Activated CD4-positive, alpha-beta T cell treated with anti-CD3 and anti-CD28 coated beads, Interleukin-2, amount 10 ng/mL, durations not matched to agents 24 days and 14 days (primary cell): ENCODE measurements around the gene TBC1D4. TPM values are rescaled to one million over a fixed set of nuclear protein-coding genes. Genes with fewer than 3 reads are reported as not detected.
A peak's percentile ranks its signal among the peaks of the same experiment; 100 is the strongest.

Experiments
- DNase-seq: peaks from one replicate; pipeline ENCODE4 v3.0.0; 2022
- H3K27ac Mint-ChIP-seq: one replicate; pipeline ENCODE4 v1.8.0; 2022; ENCODE audit warnings: mild to moderate bottlenecking, mixed read lengths
- H3K27me3 Mint-ChIP-seq: one replicate; pipeline ENCODE4 v1.8.0; 2022; ENCODE audit warnings: mixed read lengths
- H3K36me3 Mint-ChIP-seq: one replicate; pipeline ENCODE4 v1.8.0; 2022; ENCODE audit warnings: low read depth, mild to moderate bottlenecking, mixed read lengths
- H3K4me1 Mint-ChIP-seq: one replicate; pipeline ENCODE4 v1.8.0; 2021; ENCODE audit warnings: mixed read lengths
- H3K4me3 Mint-ChIP-seq: one replicate; pipeline ENCODE4 v1.8.0; 2022; ENCODE audit warnings: mild to moderate bottlenecking, moderate library complexity, mixed read lengths
- H3K9me3 Mint-ChIP-seq: one replicate; pipeline ENCODE4 v1.8.0; 2021; ENCODE audit warnings: mixed read lengths
- intact Hi-C: fragments of 100-400 bp; cut with micrococcal nuclease; formaldehyde crosslinking; loops from one replicate; pipeline ENCODE4 v1.15.1; 2023
- total RNA-seq: library from RNA; stranded (reverse); gene quantifications from 2 replicates; pipeline ENCODE4 v1.2.3, GENCODE V29; 2022

The TBC1D4 gene
- total RNA-seq, 1 donor from 2014 or later = 77.0 TPM

GRCh38 chr13:75369981-75370380, 112.0 kb downstream of the TBC1D4 start:
- no peaks in the 10 kb centered on the region for H3K36me3 Mint-ChIP-seq
- H3K27me3 Mint-ChIP-seq = no peaks in the 10 kb centered on the region
- H3K27ac Mint-ChIP-seq = no peak overlapping the region
- intact Hi-C loops = loop anchor here (5.0 kb wide), 3 partner anchors 392 to 1648 kb away; partner anchors contain the start of gene KCTD12
- no peaks in the 10 kb centered on the region for H3K9me3 Mint-ChIP-seq
- no peak for DNase-seq
- no peak overlapping the region for H3K4me3 Mint-ChIP-seq
- H3K4me1 Mint-ChIP-seq = peaks cover 31% of the 10 kb centered on the region

DNA sequence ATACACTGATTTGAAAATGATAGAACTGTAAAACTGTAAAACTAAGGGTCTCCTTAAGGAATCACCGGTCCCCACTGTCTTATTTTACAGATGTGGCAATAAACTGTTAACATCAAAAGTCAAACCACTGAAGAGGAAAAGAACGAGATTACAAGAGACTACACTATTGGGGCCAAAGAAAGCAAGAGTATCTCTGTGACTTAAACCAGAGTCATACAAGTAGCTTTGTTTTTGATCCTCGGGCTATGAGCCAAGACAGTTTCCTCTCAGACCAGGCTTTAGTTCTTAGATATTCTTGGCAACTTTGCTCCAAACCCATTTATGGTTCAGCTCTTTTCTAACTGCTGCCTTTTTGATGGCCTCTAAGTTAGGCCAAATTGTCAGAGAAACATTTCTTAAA, 113.8 kb downstream of the TBC1D4 start:
- Mint-ChIP-seq H3K27me3 (no peaks in the 10 kb centered on the region), H3K27ac (peak overlapping the region; percentile 57), H3K4me3 (no peak overlapping the region), H3K9me3 (no peaks in the 10 kb centered on the region), H3K4me1 (peaks cover 45% of the 10 kb centered on the region), H3K36me3 (no peaks in the 10 kb centered on the region)
- intact Hi-C loops = loop anchor here (5.0 kb wide), 3 partner anchors 394 to 1646 kb away; partner anchors contain the start of gene KCTD12
- no peak for DNase-seq

DNA sequence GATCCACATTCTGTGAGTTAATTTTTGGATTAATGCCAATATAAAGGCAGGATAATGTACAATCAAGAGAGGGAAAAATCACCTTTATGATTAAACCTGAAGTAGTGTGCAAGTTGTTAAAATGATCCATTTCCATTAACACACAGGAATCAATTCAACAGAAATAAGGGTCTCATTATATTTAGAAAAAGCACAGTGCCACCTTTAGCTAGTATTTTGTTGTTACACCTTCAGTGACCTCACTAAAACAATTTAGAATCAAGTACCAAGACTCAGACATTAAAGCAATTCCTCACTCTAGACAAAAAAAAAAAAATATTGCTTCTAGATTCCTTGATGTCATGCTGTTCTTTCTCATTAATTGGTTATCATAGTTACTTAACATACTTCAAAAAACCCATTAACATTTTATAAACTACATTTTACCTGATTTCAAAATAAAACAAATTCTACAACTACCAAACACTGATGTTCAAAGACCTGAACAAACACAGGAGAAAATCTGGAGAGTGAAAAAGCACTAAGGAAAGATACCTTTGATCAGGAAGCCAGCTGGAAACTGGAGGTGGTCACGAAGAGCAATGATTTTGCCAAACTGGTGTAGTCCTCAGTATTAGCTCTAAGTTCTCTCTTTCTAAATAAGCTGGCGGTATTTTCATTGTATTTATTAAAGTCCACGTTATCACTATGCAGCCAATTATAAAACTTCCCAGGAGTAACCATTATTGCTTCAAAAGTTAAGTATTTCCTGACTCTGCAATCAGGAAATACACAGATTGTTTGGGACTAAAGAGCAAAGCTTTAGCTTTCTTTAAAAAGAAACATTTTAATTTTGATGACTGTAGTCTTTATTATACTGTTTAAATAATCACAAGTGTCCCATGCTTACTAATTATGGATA, 115.3 kb downstream of the TBC1D4 start:
- intact Hi-C loops = loop anchor here (1.0 to 5.0 kb wide), 4 partner anchors 120 to 1644 kb away; partner anchors contain the start of gene KCTD12
- peak overlapping the region; percentile 68 for H3K4me3 Mint-ChIP-seq
- H3K27me3 Mint-ChIP-seq = no peaks in the 10 kb centered on the region
- H3K4me1 Mint-ChIP-seq = peaks cover 48% of the 10 kb centered on the region
- H3K36me3 Mint-ChIP-seq = no peaks in the 10 kb centered on the region
- H3K27ac Mint-ChIP-seq = peak overlapping the region; percentile 93
- no peak for DNase-seq
- H3K9me3 Mint-ChIP-seq = no peaks in the 10 kb centered on the region

DNA sequence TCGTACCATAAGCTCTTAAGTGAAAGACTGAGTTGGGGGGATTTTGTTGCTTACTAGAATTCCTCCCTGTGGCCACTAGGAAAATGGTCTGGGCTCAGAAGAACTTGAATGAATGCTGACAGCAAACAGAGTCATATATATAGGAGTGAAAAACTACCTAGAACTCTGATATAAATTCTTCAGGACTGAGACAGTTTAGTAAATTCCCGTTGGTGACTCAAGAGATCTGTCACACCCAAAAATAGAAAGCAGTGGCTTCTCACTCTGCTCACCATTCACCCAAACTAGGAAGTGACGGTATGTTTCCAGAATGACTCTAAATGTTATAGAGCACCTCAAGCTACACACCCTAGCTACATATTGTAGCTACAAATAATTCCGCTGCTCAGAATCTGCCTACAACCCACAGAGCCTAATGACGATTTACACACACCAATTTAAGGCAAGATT, 116.2 kb downstream of the TBC1D4 start:
- peak overlapping the region; percentile 93 for H3K27ac Mint-ChIP-seq
- H3K27me3 Mint-ChIP-seq = no peaks in the 10 kb centered on the region
- peak; percentile 81 for DNase-seq
- H3K36me3 Mint-ChIP-seq = no peaks in the 10 kb centered on the region
- H3K9me3 Mint-ChIP-seq = no peaks in the 10 kb centered on the region
- intact Hi-C loops = loop anchor here (1.0 to 5.0 kb wide), 5 partner anchors 39 to 1643 kb away; partner anchors contain the start of gene KCTD12
- peaks cover 48% of the 10 kb centered on the region for H3K4me1 Mint-ChIP-seq
- peak overlapping the region; percentile 68 for H3K4me3 Mint-ChIP-seq

- H3K4me1 Mint-ChIP-seq = peaks cover 48% of the 10 kb centered on the region
- no peaks in the 10 kb centered on the region for H3K27me3 Mint-ChIP-seq
- DNase-seq = no peak
- H3K4me3 Mint-ChIP-seq = no peak overlapping the region
- H3K36me3 Mint-ChIP-seq = no peaks in the 10 kb centered on the region
- H3K27ac Mint-ChIP-seq = peak overlapping the region; percentile 70
- intact Hi-C loops = no loop called here
- no peaks in the 10 kb centered on the region for H3K9me3 Mint-ChIP-seq
Observed at GRCh38 chr13:75364131-75364713, 117.7 kb downstream of the TBC1D4 start.

DNA sequence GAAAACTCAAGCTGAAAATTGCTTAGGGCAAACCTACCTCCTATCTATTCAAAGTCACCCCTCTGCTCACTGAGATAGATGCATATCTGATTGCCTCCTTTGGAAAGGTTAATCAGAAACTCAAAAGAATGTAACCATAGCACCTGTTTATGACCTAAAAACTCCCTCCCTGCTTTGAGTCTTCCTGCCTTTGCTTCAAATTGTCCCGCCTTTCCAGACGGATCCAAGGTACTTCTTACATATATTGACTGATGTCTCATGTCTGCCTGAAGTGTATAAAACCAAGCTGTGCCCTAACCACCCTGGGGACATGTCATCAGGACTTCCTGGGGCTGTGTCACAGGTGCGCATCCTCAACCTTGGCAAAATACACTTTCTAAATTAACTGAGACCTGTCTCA, 118.6 kb downstream of the TBC1D4 start:
- Mint-ChIP-seq H3K36me3 (no peaks in the 10 kb centered on the region), H3K9me3 (no peaks in the 10 kb centered on the region), H3K4me1 (peaks cover 43% of the 10 kb centered on the region), H3K4me3 (peak overlapping the region; percentile 9), H3K27ac (peak overlapping the region; percentile 79), H3K27me3 (no peaks in the 10 kb centered on the region)
- intact Hi-C loops = no loop called here
- no peak for DNase-seq

GRCh38 chr13:75362026-75362425, 119.9 kb downstream of the TBC1D4 start:
- Mint-ChIP-seq H3K36me3 (no peaks in the 10 kb centered on the region), H3K9me3 (no peaks in the 10 kb centered on the region), H3K4me3 (no peak overlapping the region), H3K27ac (no peak overlapping the region), H3K4me1 (peaks cover 42% of the 10 kb centered on the region), H3K27me3 (no peaks in the 10 kb centered on the region)
- intact Hi-C loops = no loop called here
- DNase-seq = no peak

DNA sequence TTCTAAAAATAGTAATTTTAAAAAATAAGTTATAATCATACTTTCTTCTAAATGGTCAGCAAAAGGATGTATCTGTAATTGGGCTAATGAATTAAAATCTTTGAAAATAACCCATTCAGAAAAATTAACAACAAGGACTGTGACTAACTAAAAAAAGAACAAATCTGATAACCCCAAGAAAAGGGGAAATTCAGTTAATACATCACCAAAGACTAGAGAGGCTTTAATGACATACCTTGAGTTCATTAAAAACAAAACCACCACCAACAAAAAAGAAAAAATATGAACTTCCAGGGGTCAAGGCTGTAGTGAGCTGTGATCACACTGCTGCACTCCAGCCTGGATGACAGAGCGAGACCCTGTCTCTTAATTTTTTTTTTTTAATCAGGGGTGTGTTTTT, 121.8 kb downstream of the TBC1D4 start:
- Mint-ChIP-seq H3K9me3 (no peaks in the 10 kb centered on the region), H3K4me3 (no peak overlapping the region), H3K36me3 (peaks cover under 1% of the 10 kb centered on the region), H3K4me1 (peaks cover 29% of the 10 kb centered on the region), H3K27me3 (no peaks in the 10 kb centered on the region), H3K27ac (no peak overlapping the region)
- intact Hi-C loops = no loop called here
- no peak for DNase-seq

GRCh38 chr13:75359266-75359665, 122.7 kb downstream of the TBC1D4 start:
- H3K9me3 Mint-ChIP-seq = no peaks in the 10 kb centered on the region
- DNase-seq = no peak
- no peak overlapping the region for H3K27ac Mint-ChIP-seq
- peaks cover 2% of the 10 kb centered on the region for H3K36me3 Mint-ChIP-seq
- no peak overlapping the region for H3K4me3 Mint-ChIP-seq
- H3K27me3 Mint-ChIP-seq = no peaks in the 10 kb centered on the region
- H3K4me1 Mint-ChIP-seq = peaks cover 25% of the 10 kb centered on the region
- intact Hi-C loops = no loop called here

DNA sequence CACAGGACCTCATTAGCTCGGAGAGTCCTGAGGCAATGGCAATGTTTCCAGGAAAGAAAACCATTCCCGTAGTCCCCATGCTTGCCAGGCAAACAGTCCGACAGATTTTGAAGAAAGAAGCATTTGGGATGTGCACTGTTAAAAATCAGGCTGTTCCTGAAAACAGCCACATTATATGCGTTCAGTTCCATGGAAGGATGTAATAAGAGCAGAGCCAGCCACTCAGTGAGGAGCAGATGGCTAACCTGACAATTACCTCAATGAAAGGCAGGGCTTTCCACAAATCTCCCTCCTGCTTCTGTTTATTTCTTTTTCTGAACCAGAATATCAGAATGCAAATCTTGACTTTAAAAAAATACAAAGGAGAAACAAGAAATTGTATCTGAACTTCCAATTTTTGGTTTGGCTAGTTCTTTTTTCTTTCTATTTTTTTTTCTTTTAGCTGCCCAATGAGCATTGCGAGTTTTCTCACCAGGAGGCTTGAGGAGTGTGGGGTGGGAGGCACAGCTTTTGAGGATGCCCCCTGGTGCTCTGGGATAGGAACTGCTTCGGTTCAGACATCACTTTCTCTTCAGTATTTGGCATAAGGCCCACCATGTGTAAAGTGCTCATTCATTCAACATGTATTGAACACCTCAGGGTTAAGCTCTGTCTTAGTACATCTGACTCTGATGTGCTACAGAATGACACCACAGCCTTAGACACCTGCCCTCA, 124.2 kb downstream of the TBC1D4 start:
- no peaks in the 10 kb centered on the region for H3K27me3 Mint-ChIP-seq
- H3K27ac Mint-ChIP-seq = no peak overlapping the region
- peak; percentile 81 for DNase-seq

GRCh38 chr13:75356421-75356820, 125.5 kb downstream of the TBC1D4 start:
- H3K27me3 Mint-ChIP-seq = no peaks in the 10 kb centered on the region
- H3K9me3 Mint-ChIP-seq = no peaks in the 10 kb centered on the region
- H3K4me3 Mint-ChIP-seq = no peak overlapping the region
- peaks cover 10% of the 10 kb centered on the region for H3K4me1 Mint-ChIP-seq
- intact Hi-C loops = no loop called here
- no peak for DNase-seq
- no peak overlapping the region for H3K27ac Mint-ChIP-seq
- H3K36me3 Mint-ChIP-seq = peaks cover 9% of the 10 kb centered on the region

More for the DNA sequence above, 124.2 kb downstream of the TBC1D4 start:
- Mint-ChIP-seq H3K4me1 (peaks cover 10% of the 10 kb centered on the region), H3K9me3 (no peaks in the 10 kb centered on the region), H3K36me3 (peaks cover 2% of the 10 kb centered on the region), H3K4me3 (no peak overlapping the region)
- intact Hi-C loops = no loop called here

DNA sequence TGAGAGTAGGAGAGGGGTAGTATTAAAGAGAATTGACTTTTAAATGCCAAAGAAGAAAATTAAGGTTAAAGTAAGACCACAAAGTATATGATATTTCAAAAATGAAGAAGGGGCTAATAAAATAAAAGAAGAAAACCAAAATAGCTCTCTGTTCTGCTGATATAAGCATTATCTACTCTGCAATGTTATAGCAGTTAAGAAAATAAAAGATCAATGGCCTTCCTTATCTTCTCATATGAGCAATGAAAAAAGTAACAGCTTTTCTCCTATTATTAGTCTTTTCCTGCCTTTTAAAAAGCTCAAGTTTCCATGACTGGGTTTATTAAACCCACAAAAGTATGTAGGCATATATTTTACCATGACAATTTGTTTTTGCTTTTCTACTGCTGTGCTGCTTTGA, 126.4 kb downstream of the TBC1D4 start:
- no peak overlapping the region for H3K27ac Mint-ChIP-seq
- intact Hi-C loops = no loop called here
- no peak overlapping the region for H3K4me3 Mint-ChIP-seq
- no peaks in the 10 kb centered on the region for H3K27me3 Mint-ChIP-seq
- peaks cover 9% of the 10 kb centered on the region for H3K36me3 Mint-ChIP-seq
- H3K9me3 Mint-ChIP-seq = no peaks in the 10 kb centered on the region
- no peak for DNase-seq
- peaks cover 10% of the 10 kb centered on the region for H3K4me1 Mint-ChIP-seq

- H3K4me1 Mint-ChIP-seq = peaks cover 10% of the 10 kb centered on the region
- no peaks in the 10 kb centered on the region for H3K27me3 Mint-ChIP-seq
- H3K9me3 Mint-ChIP-seq = no peaks in the 10 kb centered on the region
- no peak for DNase-seq
- H3K27ac Mint-ChIP-seq = no peak overlapping the region
- H3K36me3 Mint-ChIP-seq = peaks cover 9% of the 10 kb centered on the region
- no peak overlapping the region for H3K4me3 Mint-ChIP-seq
- intact Hi-C loops = no loop called here
Observed at GRCh38 chr13:75353781-75354193, 128.2 kb downstream of the TBC1D4 start.
